IPS DF 4.7 (cell line): ENCODE results near the gene NRXN3.
A peak's percentile ranks its signal among the peaks of the same experiment; 100 is the strongest.

ENCODE experiments used
- DNase-seq: peaks from one replicate; pipeline ENCODE4 v3.0.0-alpha.2; 2013; ENCODE audit warnings: low spot score; ENCODE audit errors: extremely low read depth

NRXN3 gene

DNA sequence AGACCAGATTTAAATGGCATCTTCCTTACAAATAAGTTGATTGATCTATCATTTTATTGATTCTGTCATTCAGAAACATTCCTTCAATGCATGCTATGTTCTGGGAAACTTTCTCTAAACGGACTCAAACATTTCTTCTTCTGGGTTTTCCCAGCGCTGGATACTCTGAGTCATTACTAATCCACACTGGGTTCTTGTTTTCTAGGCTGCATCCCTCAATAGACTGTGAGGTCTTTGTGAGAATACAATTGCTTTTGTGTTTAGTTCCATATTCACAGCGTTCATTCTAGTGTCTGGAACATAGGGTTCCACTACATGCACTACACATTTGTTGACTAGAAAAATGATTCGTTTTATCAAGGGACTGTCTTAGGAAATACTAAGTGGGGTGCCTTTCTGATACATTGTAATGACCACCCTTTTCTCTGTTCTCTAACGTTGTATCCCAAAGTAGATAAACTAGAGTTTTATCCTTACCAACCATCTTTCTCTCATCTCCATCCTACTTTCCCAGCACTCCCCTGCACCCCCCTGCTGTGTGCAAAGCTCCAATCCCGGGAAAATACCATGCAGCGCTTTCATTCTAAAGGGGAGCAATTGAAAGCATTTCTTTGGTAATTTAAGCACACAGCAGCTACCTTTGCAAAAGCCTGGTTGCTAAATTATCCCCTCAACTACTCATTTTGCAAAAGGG lies 1162.5 kb downstream of the NRXN3 start:
- peak; percentile 38 for DNase-seq

DNA sequence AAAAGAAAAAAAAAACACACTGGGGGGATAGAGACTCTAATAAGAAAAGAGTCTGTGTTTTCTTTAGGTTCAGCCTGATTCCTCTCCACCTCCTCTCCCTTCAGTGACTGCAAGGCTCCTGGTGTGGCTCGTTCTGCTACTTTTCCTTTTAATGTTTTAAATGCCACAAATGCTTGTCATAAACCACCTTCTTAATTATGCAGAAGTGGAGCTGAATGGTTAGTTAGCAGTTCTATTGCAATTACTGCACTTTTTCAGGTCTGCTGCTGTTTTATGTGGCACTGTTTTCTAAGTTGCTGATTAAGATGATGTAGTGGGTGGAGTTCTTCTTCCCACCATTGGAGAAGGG lies 1163.0 kb downstream of the NRXN3 start:
- DNase-seq, result no peak

DNA sequence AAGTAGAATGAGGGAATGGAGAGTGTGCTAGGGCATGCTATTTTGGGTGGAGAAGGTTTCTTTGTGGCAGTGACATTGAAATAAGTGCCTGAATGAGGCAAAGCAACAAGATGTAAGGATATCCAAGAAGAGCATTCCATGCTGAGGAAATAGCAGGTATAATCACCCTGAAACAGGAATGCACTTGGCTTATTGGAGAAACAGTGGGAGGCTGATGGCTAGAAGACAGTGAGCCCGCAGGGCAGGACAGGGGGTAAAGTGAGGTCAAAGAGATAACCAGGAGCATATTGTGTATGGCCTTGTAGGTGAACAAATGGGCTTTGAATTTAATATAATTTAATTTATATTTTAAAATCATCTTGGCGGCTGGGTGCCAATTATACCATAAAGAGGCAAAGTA lies 1164.1 kb downstream of the NRXN3 start:
- DNase-seq, result peak; percentile 28

DNA sequence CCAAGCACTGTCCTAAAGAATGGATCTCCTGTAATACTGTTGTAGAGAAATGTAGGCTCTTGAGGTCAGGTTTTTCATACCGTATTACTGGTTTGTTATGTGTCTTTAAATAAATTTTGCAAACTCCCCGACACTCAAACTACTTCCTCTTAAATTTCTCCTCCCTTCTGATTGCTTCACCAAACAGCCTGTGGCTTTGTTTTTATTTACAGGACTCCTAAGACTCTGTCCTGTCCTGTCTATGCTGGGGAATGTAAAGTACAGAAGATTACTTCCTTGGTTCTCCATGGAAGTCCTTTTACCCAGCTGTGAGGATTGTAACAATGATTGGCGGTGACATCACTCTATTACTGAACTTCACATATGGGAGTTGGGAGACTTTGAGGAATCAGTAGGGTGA lies 1167.6 kb downstream of the NRXN3 start:
- DNase-seq, result no peak

DNA sequence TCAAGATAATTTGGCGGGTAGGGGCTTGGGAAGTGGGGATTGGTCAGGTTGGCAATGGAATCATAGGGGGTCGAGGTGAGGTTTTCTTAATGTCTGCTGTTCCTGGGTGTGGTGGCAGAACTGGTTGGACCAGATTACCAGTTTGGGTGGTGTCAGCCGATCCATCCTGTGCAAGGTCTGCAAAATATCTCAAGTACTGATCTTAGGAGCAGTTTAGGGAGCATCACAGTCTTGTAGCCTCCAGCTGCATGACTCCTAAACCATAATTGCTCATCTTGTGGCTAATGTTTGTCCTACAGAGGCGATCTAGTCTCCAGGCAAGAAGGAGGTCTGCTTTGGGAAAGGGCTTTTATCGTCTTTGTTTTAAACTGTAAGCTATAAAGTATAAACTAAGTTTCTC lies 1172.8 kb downstream of the NRXN3 start:
- DNase-seq, result no peak

DNA sequence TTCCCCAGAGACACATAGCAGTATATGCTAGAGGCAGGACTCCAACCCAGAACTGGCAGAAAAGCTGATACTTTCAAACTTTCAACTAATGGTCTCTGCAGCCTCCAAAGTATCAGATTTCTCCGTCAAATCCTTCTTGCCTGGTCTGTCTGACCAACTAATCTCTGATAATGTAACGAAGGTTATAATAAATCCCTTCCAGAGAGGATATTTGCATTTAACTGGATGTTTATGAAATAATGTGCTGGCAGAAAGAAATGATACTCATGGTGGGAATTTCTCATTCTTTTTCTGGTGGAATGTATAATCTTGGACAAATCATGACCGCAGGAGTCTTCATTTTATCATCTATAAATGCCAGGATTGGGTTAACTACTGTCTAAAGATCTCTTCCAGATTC lies 1180.8 kb downstream of the NRXN3 start:
- DNase-seq, result no peak

DNA sequence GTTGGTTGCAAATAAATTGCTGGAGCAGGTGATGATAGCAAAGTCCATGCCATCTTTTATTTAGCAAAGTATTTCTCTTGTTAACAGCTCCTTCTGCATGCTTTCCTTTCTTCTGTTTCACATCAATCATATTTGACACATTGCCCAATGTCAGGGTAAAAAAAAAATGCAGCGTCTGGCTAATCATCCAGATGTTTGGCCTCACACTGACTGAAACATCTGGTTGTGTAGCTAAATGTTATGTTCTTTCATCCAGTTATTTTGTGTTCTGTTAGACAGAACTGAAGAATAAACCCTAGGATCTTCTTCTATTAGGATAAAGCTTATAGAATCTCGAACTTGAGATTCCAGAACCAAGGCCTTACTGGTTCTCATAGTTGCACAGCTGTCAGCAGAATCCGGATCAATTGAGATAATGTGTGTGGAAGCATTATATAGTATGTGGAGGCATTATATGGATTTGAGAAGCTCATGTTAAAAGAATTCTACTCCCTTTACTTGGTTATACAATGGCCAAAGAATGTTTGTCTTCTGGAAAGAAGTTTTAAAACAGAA lies 1182.0 kb downstream of the NRXN3 start:
- no peak for DNase-seq

DNA sequence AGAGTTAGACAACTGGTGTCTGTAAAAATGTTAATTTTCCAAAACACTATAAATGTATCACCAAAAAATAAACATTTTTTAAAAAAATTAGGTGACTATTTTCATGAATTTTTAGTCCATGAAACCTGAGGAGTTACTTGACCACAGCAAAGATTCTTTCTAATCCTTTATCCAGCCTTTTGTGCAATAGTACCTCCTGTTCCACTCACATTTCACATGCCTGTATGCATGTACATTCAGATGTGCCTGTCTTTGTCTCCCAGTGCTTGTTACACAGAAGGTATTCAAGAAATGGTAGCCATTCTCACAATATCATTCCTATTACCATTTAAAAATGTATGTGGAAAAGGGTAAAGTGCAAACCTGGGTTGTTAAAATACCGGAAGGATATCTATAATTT lies 1184.2 kb downstream of the NRXN3 start:
- no peak for DNase-seq

DNA sequence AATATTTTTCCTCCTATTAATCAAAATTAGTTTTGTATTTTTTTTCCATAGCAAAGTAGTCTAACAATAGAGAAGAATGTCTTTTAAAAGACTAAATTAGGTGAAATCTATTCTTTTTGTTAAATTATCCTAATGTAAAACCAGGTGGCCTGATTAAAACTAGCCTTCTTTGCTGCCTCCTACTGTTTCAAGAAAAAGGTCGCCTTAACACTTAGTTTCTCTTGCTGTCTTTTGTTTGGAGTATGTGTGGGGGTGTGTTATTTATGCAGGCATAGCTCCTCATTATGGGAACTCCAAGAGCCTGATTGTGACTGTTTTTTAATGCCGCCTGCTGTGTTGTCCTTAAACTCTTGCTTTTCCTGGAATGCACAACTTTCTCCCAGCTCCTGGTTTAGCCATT lies 1185.9 kb downstream of the NRXN3 start:
- no peak for DNase-seq

DNA sequence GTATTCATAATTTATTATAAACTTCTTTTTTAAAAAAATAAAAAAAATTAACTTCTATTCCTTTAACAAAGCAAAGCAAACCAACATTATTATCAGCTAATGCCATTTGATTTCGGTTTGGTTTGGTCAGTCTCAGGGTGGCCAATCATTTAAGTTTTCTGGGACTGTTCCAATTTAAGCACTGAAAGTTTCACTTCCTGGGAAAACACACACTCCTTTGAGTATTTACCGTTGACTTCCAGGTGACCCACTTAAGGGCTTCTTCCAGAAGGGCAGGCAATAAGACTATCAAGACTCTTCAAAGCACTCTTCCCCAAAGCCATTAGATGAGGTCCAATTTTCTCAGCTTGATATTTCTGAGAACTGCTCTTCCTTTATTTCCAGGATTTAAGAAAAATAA lies 1187.1 kb downstream of the NRXN3 start:
- no peak for DNase-seq

DNA sequence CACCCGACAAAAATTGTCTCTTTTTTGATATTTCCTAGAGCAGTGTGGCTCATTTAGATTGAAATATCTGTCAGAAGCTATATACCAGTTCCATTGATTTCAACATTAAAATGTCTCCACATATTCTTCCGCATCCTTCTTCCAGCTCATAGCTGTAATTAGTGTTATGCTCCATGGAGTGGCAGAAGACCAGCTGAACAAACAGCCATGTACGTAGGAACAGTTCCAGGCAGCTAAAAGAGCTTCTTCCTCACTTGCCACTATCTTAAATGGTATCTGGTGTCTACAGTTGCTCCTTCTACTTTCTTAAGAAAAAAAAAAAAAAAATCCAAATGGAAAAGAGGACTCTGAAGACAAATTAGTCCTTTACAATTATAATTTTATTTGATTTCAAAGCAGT lies 1193.1 kb downstream of the NRXN3 start:
- DNase-seq, result no peak

DNA sequence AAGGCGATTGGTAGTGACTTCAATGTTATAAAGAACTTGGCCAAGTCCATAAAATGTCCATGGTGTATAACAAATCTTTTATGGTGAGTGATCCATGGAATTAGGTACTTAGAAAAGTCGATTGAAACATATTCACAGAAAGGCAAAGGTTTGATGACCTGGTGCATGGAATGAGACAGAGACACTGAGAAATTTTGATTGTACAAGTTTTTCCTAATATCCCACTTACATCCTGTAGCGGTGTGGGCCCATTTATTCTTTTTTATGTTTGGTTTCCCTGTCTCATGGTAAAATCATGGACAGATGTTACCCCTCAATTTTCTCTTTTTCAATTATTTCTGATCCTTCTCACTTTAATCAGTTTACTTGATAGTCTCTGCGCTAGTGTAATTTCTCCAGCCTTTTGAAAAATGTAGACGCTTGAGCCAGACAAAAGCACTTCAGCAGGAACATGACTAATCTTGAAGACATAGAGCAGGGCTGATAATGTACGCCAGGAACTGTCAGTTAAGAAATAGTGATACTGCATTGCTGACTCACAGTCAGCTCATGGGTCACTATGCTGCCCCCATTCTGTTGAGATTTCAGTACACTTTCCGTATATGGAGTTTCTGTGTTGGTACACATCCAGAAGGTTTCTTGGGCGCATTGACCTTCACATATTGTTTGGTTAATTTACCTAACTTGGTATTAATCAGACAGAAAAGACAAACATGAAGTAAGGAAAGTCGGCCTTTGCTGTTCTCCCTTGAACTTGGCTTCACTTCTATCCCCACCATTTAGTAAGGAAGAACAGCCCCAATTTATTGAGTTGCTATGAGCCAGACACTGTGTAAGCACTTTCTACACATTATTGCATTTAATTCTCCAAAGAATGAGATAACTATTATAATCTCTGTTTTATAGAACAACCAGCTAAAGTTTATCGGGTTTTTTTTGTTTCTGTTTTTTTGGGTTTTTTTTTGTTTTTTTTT lies 1199.5 kb downstream of the NRXN3 start:
- DNase-seq, result no peak

DNA sequence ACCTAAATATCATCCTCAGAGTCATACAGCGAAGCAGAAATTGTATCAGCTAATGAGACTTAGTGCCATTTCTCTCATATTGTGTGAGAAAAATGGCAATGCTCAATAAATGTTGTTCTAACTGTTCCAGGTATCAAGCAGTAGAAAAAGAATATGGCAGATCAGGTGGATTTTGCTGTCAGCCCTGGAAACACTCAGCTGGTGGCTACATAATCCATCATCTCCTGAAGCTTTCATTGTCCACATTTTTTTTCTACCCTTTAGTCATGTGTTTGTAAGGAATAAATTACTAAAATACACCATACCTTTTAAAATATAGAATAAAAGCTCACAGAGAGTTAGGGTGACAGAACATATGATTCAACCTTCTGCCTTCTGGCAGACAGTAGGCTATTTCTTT lies 1200.8 kb downstream of the NRXN3 start:
- no peak for DNase-seq

DNA sequence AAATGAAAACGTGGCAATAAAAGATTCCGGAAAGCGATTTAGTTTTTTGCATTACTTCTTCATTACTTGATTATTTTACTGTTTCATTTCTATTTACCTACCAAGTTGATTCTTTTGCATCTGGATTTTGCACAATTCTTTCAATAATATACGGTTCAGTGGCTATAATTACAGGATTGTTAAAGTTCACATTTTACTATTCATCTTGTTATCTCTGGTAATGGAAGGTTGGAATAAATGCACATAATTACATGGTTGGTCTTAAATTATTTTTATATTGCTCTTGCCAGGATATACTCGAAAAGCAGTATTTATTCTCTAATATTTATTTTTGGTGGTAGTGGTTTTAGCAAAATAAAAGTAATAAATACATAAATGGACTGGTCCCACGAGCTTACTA lies 1203.3 kb downstream of the NRXN3 start:
- DNase-seq, result no peak

DNA sequence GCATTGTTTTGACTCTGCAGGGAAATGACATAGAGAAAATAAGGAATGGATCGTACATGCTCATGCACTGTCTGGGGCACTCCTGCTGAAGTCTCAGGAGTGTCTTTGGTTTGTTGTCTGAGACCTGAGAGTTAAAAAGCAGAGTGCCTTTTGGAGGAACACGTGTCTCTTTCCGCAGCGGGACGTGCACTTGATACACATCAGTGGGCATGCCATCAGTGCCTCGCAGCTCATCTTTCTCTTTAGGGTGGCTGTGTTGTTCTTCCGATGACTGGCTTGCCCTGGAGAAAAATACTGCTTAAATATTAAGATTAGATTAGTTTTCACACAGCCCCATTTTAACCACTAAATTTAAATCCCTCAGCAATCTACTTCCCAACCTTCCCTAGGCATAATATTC lies 1205.2 kb downstream of the NRXN3 start:
- DNase-seq, result no peak

DNA sequence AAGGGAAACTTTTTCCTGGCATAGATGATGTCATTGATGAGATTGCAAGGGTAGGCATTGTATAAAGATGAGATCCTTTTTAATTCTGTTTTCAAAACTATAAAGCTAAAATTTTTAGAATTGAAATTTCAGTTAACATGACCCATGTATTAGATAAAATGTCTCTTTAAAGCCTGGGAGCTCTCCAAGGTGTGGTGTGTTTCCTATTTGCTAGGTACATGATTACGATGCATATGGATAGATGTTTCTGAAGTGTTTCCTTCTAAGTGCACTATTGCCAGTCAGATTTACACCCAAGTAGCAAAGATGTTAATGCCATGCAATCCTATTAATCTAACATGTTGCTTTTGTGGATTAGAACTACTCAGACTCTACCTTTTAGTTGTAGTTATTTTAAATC lies 1206.4 kb downstream of the NRXN3 start:
- no peak for DNase-seq

DNA sequence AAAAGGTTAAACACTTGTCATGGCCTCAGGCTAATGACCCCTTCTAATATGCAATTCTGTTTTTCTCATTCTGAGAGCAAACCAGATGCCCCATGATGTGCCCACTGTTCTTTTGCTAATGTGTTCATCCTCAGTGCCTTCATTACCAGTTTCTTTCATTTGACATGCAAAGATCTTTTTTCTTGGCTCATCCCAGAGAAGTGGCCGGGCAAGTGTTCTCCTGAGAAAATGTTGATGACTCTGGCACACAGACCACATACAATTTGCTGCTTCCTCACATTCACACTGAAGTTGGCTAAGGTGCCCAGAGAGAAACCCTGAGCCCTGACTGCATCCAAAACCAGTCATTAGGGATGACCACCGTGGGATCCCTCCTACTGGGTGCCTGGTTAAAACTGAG lies 1207.8 kb downstream of the NRXN3 start:
- DNase-seq, result peak; percentile 56

DNA sequence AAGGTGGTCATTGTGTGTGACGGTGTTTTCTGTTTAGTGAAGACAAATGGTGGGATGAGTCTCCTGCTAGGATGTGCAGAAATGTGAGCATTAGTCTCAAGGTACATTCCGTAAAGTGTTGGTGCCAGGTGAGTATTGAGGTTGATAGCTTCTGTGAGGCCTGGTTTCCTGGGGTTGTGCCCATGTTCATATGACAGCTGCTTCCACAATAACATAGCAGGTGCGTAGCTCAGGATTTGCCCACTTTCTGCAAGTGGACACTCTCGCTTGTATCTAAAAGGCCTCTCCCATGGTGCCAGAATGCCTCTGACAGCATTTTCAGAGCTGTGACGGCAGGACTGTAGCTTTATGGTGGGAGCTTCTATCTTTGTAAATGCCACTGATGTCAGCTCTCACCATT lies 1209.1 kb downstream of the NRXN3 start:
- DNase-seq, result no peak

DNA sequence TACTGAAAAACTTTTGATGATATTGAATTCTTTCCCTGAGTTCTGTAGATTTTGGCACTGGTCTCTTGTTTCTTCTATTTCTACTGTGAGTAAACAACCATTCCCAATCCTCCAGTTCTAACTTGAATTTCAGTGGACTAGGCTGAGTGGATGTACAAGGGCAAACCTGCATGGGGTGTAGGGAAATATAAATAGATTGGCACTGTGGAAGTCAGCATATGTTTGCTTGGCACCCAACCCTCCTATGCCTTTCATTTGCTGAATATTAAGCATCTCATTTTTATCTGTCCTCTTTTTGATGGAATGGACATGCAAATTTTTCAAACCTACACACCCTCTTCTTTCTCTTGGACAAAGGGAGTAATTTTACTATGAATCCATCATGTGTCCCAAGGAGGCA lies 1212.9 kb downstream of the NRXN3 start:
- DNase-seq, result no peak

DNA sequence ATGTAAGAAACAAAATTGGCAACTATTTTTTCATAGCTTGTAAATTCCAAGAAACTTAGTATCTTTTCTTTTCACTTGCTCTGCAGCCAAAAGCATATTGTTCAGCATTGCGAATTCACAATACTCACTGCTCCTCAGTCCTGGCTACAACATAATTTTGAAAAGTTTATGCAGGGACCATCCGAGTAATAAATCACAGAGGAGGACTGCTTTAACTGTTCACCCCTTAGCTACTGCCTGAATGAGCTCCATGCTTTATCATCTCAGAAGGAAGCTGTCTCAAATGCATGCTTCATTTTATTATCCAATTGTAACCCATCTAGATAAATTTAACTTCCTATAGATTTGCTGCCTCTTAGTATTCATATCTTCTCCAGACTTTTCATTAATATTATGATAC lies 1213.3 kb downstream of the NRXN3 start:
- no peak for DNase-seq

DNA sequence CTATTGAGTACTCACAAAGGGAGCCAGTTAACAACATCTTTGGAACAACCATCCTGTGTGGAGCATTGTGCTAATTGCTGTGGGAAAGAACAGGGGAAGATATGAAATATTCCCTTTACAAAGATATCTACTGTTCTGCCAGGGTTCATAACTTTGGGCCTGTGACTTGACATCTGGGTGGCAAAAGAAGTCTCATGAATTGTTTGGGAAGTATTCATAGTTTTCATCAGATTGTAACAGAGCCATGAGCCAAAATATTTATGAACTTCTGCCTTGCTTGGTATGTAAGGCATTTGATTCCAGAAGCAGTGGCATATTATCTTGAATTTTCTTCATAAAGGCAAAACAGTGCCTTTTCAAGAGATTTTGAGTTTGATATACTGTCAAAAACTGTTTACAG lies 1224.9 kb downstream of the NRXN3 start:
- DNase-seq, result no peak

DNA sequence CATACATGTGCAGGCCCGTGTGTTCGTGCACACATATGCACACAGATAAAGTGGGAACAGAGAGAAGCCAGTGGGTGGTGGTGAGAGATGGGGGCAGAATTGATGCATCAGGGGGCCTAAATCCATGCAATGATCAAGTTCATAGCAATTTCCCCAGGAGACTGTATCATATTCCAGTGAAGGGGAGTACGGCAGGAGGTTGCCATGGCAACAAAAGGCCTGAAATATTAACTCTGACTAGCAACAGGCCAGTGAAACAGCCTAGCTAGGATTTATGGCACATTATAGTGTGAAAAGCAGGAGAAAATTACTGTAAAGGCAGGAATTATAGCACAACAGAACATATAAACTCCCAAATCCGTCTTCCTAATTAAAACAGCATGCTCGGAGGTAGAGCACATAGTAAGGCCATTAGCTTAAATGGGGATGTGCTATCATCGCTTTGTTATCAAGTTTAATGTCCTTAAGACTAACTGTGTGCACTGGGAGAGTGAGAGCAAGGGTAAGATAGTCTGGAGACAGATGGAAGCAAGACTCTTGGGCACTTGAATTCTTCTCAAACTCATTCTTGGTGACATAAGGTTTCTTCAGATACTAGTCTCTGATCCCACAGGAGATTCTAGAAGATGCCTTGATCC lies 1234.8 kb downstream of the NRXN3 start:
- DNase-seq, result no peak
